AML-193 (cell line): ENCODE measurements around the gene LPP.

Experiments used
- DNase-seq, 2 experiments: peaks; one replicate each; lab custom pipeline; 2025; lab: John Stamatoyannopoulos, UW

LPP gene

GRCh38 chr3:188877381-188877780, 723.4 kb downstream of the LPP start:
- DNase-seq: no peak

GRCh38 chr3:188878076-188878475, 724.1 kb downstream of the LPP start:
- DNase-seq: no peak

GRCh38 chr3:188881954-188882641, 728.1 kb downstream of the LPP start:
- DNase-seq: no peak

GRCh38 chr3:188884299-188885043, 730.5 kb downstream of the LPP start:
- DNase-seq: no peak

GRCh38 chr3:188888321-188889053, 734.5 kb downstream of the LPP start:
- no peak for DNase-seq

GRCh38 chr3:188889054-188889491, 735.1 kb downstream of the LPP start:
- no peak for DNase-seq

GRCh38 chr3:188890572-188891270, 736.8 kb downstream of the LPP start:
- no peak for DNase-seq

- no peak for DNase-seq
These were observed 745.9 kb downstream of the LPP start for GRCh38 chr3:188899881-188900280.

- DNase-seq: no peak
These were observed 746.5 kb downstream of the LPP start for GRCh38 chr3:188900421-188900951.

GRCh38 chr3:188901126-188901525, 747.2 kb downstream of the LPP start:
- no peak for DNase-seq

- DNase-seq: no peak
These were observed 747.8 kb downstream of the LPP start for GRCh38 chr3:188901671-188902287.

- no peak for DNase-seq
These were observed 750.7 kb downstream of the LPP start for GRCh38 chr3:188904670-188905069.

GRCh38 chr3:188905547-188905946, 751.6 kb downstream of the LPP start:
- DNase-seq: peak; percentile 25 to 46

GRCh38 chr3:188906236-188906635, 752.3 kb downstream of the LPP start:
- no peak for DNase-seq

GRCh38 chr3:188908002-188908850, 754.3 kb downstream of the LPP start:
- DNase-seq: no peak

- no peak for DNase-seq
These were observed 757.3 kb downstream of the LPP start for GRCh38 chr3:188911026-188911850.

GRCh38 chr3:188913084-188913483, 759.1 kb downstream of the LPP start:
- no peak for DNase-seq

- no peak for DNase-seq
These were observed 760.6 kb downstream of the LPP start for GRCh38 chr3:188914552-188914951.

GRCh38 chr3:188915127-188915526, 761.2 kb downstream of the LPP start:
- no peak for DNase-seq
